Ascending aorta (tissue), 2 donors: Measurements from ENCODE around the gene C9orf152. TPM values are rescaled to one million over a fixed set of nuclear protein-coding genes. Genes with fewer than 3 reads are reported as not detected.

Experiments
- DNase-seq, 2 donors: peaks; one replicate each; pipeline ENCODE4 v3.0.0-alpha.2; 2019; ENCODE audit warnings: low spot score in 2 of 2
- H3K27ac ChIP-seq, 2 donors: fragments of 200-600 bp; sonication (generic); one replicate each; pipeline ENCODE4 v1.5.1; 2016 to 2017; ENCODE audit warnings: mild to moderate bottlenecking in 1 of 2
- H3K27me3 ChIP-seq: fragments of 200-600 bp; sonication (generic); one replicate; pipeline ENCODE4 v1.5.1; 2017
- H3K36me3 ChIP-seq, 2 donors: fragments of 200-600 bp; sonication (generic); one replicate each; pipeline ENCODE4 v1.5.1; 2016
- H3K4me1 ChIP-seq, 2 donors: fragments of 200-600 bp; sonication (generic); one replicate each; pipeline ENCODE4 v1.5.1; 2016 to 2017; ENCODE audit warnings: mild to moderate bottlenecking in 1 of 2
- H3K4me3 ChIP-seq, 2 donors: fragments of 200-600 bp; sonication (generic); one replicate each; pipeline ENCODE4 v1.5.1; 2016 to 2017; ENCODE audit warnings: mild to moderate bottlenecking in 1 of 2
- H3K9me3 ChIP-seq, 2 donors: fragments of 200-600 bp; sonication (generic); one replicate each; pipeline ENCODE4 v1.5.1; 2016
- CTCF ChIP-seq, 3 experiments: fragments of 200-600 bp in 2 of 3; fragments of 450-650 bp in 1 of 3; sonication (generic) in 2 of 3; IDR thresholded peaks; one replicate each; pipeline ENCODE4 v1.5.1; 2016 to 2019; ENCODE audit warnings: antibody characterized with exemption in 3 of 3, mild to moderate bottlenecking in 1 of 3, moderate library complexity in 1 of 3
- intact Hi-C: fragments of 100-400 bp; cut with DNase I; formaldehyde crosslinking; loops from one replicate; pipeline ENCODE4 v1.15.1; 2023
- total RNA-seq: library from RNA; depleted of rRNA; stranded (reverse); fragments of >200 nt; gene quantifications from one replicate; pipeline ENCODE4 v1.1.0, GENCODE V29; 2016

The C9orf152 gene, protein sequence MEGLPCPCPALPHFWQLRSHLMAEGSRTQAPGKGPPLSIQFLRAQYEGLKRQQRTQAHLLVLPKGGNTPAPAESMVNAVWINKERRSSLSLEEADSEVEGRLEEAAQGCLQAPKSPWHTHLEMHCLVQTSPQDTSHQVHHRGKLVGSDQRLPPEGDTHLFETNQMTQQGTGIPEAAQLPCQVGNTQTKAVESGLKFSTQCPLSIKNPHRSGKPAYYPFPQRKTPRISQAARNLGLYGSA
- not detected for total RNA-seq

DNA sequence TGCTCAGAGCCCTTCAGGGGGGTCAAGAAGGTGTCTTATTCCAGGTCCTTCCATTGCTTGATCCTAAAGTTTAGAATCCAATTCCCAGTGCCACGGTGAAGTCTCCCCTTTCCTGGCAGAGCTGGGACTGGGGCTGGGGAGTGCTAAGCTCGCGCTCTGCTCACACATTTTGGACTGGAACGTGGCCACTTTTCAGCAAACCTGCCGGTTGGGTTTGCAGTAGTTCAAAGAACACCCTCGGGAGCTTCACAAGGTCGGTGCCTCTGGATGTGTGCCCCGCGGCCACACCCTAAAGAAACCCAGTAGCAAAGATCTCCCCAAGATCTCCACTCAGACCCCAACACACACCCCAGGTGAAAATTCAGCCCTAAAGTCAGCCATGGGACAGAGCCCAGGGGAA, at the start of gene C9orf152:
Gene C9orf152, minus strand, starts transcription at position 129 of the 400 bp plus-strand sequence. CDS start 580 bp downstream, outside the sequence.
- Histone ChIP-seq H3K27ac (no peak within 1 kb of the TSS), H3K27me3 (no peaks in the 10 kb centered on the region), H3K9me3 (no peaks in the 10 kb centered on the region), H3K36me3 (no peaks in the 10 kb centered on the region), H3K4me3 (no peak within 1 kb of the TSS), H3K4me1 (no peaks in the 10 kb centered on the region)
- no peak for DNase-seq
- intact Hi-C loops = no loop called here
- TF ChIP-seq CTCF (IDR thresholded peaks at IDR 0.05) = no peak

DNA sequence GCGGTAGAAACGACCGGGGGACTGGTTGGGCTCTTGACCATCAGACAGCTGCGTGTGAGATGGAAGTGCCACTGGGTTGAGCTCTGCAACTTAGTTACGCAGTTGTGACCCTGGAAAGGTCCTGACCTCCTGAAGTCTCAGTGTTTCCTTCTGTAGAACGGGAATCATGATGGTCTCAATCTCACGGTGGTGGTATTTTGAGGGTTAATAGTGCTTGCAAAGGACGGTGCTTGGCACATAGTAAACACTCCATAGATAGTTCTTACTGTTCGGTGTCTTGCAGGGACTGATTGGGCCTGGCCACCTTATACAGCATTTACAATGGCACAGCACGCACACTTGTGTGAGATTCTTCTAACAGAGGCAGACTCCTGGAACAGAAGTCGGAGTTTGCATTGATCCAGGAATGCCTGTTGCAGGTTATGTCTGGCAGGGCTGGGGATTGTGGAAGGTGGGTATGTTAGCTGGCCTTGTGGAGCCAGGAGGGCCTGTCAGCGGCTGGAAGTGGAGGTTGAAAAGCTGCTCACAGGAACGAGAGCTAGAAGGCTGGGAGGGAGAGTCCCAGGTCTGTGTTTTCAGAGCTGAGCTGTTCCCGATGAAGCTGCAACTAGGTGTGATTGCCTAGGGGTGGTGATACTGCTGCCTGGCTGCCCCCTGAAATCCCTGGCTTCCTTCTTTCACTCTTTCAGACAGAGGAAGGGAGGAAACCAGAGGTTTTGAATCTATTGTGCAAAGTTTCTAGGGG, 49.3 kb upstream of the C9orf152 start:
- H3K27ac ChIP-seq = peak overlapping the region; percentile 92 to 94
- H3K4me1 ChIP-seq = peaks cover 2 to 10% of the 10 kb centered on the region in 2 donors
- intact Hi-C loops = no loop called here
- no peaks in the 10 kb centered on the region for H3K27me3 ChIP-seq
- DNase-seq = no peak
- peak overlapping the region; percentile 91 to 97 for H3K4me3 ChIP-seq
- H3K36me3 ChIP-seq = no peaks in the 10 kb centered on the region
- TF ChIP-seq CTCF (IDR thresholded peaks at IDR 0.05) = no peak
- H3K9me3 ChIP-seq = no peaks in the 10 kb centered on the region

DNA sequence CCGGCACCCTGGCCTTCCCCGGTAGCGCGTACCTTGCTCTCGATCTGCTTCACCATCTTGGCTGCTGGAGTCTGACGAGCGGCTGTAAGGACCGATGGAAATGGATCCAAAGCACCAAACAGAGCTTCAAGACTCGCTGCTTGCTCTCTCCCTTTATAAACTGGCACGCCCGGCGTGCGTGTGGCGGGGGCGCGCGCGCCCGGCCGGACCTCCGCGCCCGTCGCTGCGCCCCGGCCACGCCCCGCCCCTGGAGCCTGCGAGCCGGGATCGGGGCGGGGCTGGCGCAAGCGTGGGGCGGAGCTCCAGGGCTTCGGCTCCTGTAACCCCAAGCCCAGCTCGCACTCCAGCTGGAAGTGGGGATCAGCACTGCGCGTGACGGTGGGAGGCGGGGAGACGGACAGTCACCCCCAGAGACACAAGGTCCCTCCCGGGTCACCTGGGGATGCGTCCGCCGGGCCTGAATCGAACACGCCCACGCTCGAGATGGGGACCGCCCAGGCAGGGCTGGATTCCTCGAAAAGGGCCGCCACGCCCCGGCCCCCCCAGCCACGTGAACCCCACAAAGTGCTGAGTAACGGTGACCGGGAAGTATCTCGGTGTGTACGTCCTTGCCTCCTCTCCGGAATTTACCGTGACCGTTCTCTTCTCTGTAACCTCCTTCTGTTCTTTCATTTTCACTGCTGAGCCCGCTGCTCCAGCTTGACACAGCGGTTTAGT, 48.6 kb upstream of the C9orf152 start, which contains the start of gene TXN:
Gene TXN, minus strand, starts transcription at position 128 of the 717 bp plus-strand sequence. Its CDS starts 72 bp downstream, at position 56.
- intact Hi-C loops = no loop called here

GRCh38 chr9:110255463-110256379, 47.8 kb upstream of the C9orf152 start:
- peak overlapping the region; percentile 91 to 97 for H3K4me3 ChIP-seq
- intact Hi-C loops = no loop called here
- peak; percentile 22 to 87 for DNase-seq
- no peaks in the 10 kb centered on the region for H3K27me3 ChIP-seq
- H3K9me3 ChIP-seq = no peaks in the 10 kb centered on the region
- peaks cover 0 to 5% of the 10 kb centered on the region in 2 donors for H3K36me3 ChIP-seq
- H3K27ac ChIP-seq = peak overlapping the region; percentile 92 to 94
- H3K4me1 ChIP-seq = peaks cover 2 to 10% of the 10 kb centered on the region in 2 donors
- TF ChIP-seq CTCF (IDR thresholded peaks at IDR 0.05) = no peak

More for the DNA sequence above, 48.6 kb upstream of the C9orf152 start, which contains the start of gene TXN:
- peak within 1 kb of the TSS; percentile 91 to 97 for H3K4me3 ChIP-seq
- no peaks in the 10 kb centered on the region for H3K36me3 ChIP-seq
- no peaks in the 10 kb centered on the region for H3K27me3 ChIP-seq
- peak; percentile 69 to 94 for DNase-seq
- no peak for TF ChIP-seq CTCF (IDR thresholded peaks at IDR 0.05)
- no peaks in the 10 kb centered on the region for H3K9me3 ChIP-seq
- peaks cover 2 to 10% of the 10 kb centered on the region in 2 donors for H3K4me1 ChIP-seq
- H3K27ac ChIP-seq = peak within 1 kb of the TSS; percentile 92 to 94

GRCh38 chr9:110255034-110255462, 47.1 kb upstream of the C9orf152 start:
- Histone ChIP-seq H3K27me3 (no peaks in the 10 kb centered on the region), H3K27ac (peak overlapping the region; percentile 92 to 94), H3K9me3 (no peaks in the 10 kb centered on the region), H3K4me1 (peaks cover 2 to 10% of the 10 kb centered on the region in 2 donors), H3K36me3 (peaks cover 1 to 11% of the 10 kb centered on the region in 2 donors), H3K4me3 (peak overlapping the region; percentile 91 to 97)
- DNase-seq = no peak
- intact Hi-C loops = no loop called here
- TF ChIP-seq CTCF (IDR thresholded peaks at IDR 0.05) = no peak
